ENCODE results near the gene ZNFX1.

ZNFX1 gene

DNA sequence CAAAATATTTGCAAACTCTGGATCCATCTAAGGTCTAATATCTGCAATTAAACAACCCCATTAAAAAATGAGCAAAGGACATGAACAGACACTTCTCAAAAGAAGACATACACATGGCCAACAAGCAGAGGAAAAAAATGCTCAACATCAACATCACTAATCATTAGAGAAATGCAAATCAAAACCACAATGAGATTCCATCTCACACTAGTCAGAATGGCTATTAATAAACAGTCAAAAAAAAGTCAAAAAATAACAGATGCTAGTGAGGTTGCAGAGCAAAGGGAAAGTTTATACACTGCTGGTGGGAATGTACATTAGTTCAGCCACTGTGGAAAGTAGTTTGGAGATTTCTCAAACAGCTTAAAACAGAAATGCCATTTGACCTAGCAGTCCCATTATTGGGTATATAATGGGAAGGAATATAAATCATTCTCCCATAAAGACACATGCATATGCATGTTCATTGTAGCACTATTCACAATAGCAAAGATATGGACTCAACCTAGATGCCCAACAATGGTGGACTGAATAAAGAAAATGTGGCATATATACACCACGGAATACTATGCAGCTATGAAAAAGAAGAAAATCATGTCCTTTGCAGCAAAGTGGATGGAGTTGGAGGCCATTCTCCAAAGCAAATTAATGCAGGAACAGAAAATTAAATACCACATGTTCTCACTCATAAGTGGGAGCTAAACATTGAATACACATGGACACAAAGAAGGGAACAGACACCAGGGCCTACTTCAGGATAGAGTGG, 9.1 kb downstream of the ZNFX1 start:
- Histone ChIP-seq H3K27me3 (ENCODE audit: control insufficient read depth in 1 of 2, insufficient read depth in 1 of 2, low read length in 2 of 2) (no peaks in the 10 kb centered on the region), H3K9me3 (ENCODE audit: control insufficient read depth, low read length) (no peaks in the 10 kb centered on the region), H3K27ac (ENCODE audit: low read length, poor library complexity, severe bottlenecking) (no peak overlapping the region), H3K9ac (ENCODE audit: low read length) (peak overlapping the region; percentile 51), H3K4ac (ENCODE audit: low read depth in 1 of 2, low read length in 2 of 2) (no peak overlapping the region), H3K4me1 (ENCODE audit: control insufficient read depth, insufficient read depth, low read depth, low read length) (peaks cover 1% of the 10 kb centered on the region), H3K23ac (ENCODE audit: low read length in 2 of 2) (no peak overlapping the region), H3K36me3 (ENCODE audit: control insufficient read depth in 1 of 2, insufficient read depth in 2 of 2, low read depth in 1 of 2, low read length in 2 of 2) (peaks cover 29 to 91% of the 10 kb centered on the region in 2 experiments), H2AK5ac (ENCODE audit: low read length, severe bottlenecking) (no peak overlapping the region), H4K8ac (ENCODE audit: low read length) (no peak overlapping the region), H2BK120ac (ENCODE audit: low read depth, low read length) (no peak overlapping the region), H2AFZ (ENCODE audit: low read depth, low read length) (no peak overlapping the region), H3K18ac (ENCODE audit: low read depth in 1 of 2, low read length in 2 of 2) (no peak overlapping the region), H3K4me3 (ENCODE audit: insufficient read depth in 1 of 2, low read depth in 1 of 2, low read length in 2 of 2) (peak overlapping the region in 1 of 2 experiments; percentile 59), H2BK5ac (ENCODE audit: low read depth, low read length, poor library complexity, severe bottlenecking) (no peak overlapping the region), H3K14ac (ENCODE audit: low read length in 2 of 2) (no peak overlapping the region), H3K4me2 (ENCODE audit: low read length, poor library complexity, severe bottlenecking) (no peak overlapping the region), H4K91ac (ENCODE audit: low read length) (no peak overlapping the region), H2BK15ac (ENCODE audit: low read depth, poor library complexity, severe bottlenecking) (no peak overlapping the region), H2BK12ac (ENCODE audit: low read length in 2 of 2) (no peak overlapping the region), H3K79me1 (replicated peaks; ENCODE audit: low read length, poor library complexity, severe bottlenecking) (peaks cover 19% of the 10 kb centered on the region)
- peak; percentile 92 for DNase-seq
- no CpG with 5 or more reads among the region's 1 CpG for WGBS

DNA sequence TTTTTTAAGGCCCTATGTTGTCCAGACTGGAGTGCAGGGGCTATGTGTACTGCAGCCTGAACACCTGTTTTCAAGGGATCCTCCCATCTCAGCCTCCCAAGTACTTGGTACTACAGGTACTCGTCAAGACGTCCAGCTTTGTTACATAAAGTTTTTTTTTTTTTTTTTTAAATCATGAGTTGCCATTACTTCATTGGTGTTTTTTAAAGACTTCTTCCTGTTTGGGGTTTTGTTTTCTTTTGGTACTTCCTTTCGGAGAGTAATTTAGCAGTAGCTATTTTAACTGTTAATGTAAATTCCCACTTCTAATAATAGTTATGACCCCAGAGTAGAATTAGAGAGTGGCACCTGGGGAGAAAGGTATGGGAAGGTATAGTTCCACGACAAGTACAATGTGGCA, 10.5 kb downstream of the ZNFX1 start:
- H2BK5ac ChIP-seq (ENCODE audit: low read depth, low read length, poor library complexity, severe bottlenecking), result no peak overlapping the region
- H4K8ac ChIP-seq (ENCODE audit: low read length), result no peak overlapping the region
- H2AFZ ChIP-seq (ENCODE audit: low read depth, low read length), result no peak overlapping the region
- H3K14ac ChIP-seq (ENCODE audit: low read length in 2 of 2), result no peak overlapping the region
- H3K36me3 ChIP-seq (ENCODE audit: control insufficient read depth in 1 of 2, insufficient read depth in 2 of 2, low read depth in 1 of 2, low read length in 2 of 2), result peaks cover 30 to 91% of the 10 kb centered on the region in 2 experiments
- WGBS, result 100% methylated on average over 1 of the region's 4 CpGs
- H2BK12ac ChIP-seq (ENCODE audit: low read length in 2 of 2), result no peak overlapping the region
- H4K91ac ChIP-seq (ENCODE audit: low read length), result no peak overlapping the region
- no peak overlapping the region for H3K4me3 ChIP-seq (ENCODE audit: insufficient read depth in 1 of 2, low read depth in 1 of 2, low read length in 2 of 2)
- H3K4ac ChIP-seq (ENCODE audit: low read depth in 1 of 2, low read length in 2 of 2), result no peak overlapping the region
- peaks cover 1% of the 10 kb centered on the region for H3K4me1 ChIP-seq (ENCODE audit: control insufficient read depth, insufficient read depth, low read depth, low read length)
- peaks cover 19% of the 10 kb centered on the region for H3K79me1 ChIP-seq (replicated peaks; ENCODE audit: low read length, poor library complexity, severe bottlenecking)
- H2BK15ac ChIP-seq (ENCODE audit: low read depth, poor library complexity, severe bottlenecking), result no peak overlapping the region
- no peak overlapping the region for H3K18ac ChIP-seq (ENCODE audit: low read depth in 1 of 2, low read length in 2 of 2)
- no peak overlapping the region for H3K4me2 ChIP-seq (ENCODE audit: low read length, poor library complexity, severe bottlenecking)
- H3K27me3 ChIP-seq (ENCODE audit: control insufficient read depth in 1 of 2, insufficient read depth in 1 of 2, low read length in 2 of 2), result no peaks in the 10 kb centered on the region
- H3K23ac ChIP-seq (ENCODE audit: low read length in 2 of 2), result no peak overlapping the region
- H3K9me3 ChIP-seq (ENCODE audit: control insufficient read depth, low read length), result no peaks in the 10 kb centered on the region
- no peak overlapping the region for H3K27ac ChIP-seq (ENCODE audit: low read length, poor library complexity, severe bottlenecking)
- H3K9ac ChIP-seq (ENCODE audit: low read length), result no peak overlapping the region
- no peak for DNase-seq
- H2AK5ac ChIP-seq (ENCODE audit: low read length, severe bottlenecking), result no peak overlapping the region
- no peak overlapping the region for H2BK120ac ChIP-seq (ENCODE audit: low read depth, low read length)

DNA sequence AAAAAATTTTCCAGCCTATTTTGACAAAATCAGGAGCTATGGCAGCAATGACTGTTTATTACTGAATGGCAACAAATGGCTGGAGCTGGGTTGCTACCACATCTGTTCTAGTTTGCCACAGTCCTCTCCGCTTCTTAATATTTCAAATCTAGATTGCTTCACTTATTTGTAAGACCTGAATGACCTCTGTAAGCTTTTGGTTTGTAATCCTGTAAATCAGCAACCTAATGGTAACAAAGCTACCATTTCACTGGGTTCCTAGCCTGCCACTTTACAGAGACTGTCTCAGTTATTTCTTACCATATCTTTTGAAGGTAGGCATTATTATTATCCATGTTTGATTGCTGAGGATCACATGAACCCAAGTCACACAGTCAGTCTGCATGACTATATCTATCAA, 15.4 kb downstream of the ZNFX1 start:
- no peak overlapping the region for H2AFZ ChIP-seq (ENCODE audit: low read depth, low read length)
- no peak overlapping the region for H2BK120ac ChIP-seq (ENCODE audit: low read depth, low read length)
- DNase-seq, result no peak
- H2BK5ac ChIP-seq (ENCODE audit: low read depth, low read length, poor library complexity, severe bottlenecking), result no peak overlapping the region
- H2AK5ac ChIP-seq (ENCODE audit: low read length, severe bottlenecking), result no peak overlapping the region
- no peak overlapping the region for H3K23ac ChIP-seq (ENCODE audit: low read length in 2 of 2)
- no peak overlapping the region for H2BK15ac ChIP-seq (ENCODE audit: low read depth, poor library complexity, severe bottlenecking)
- no peak overlapping the region for H3K4me2 ChIP-seq (ENCODE audit: low read length, poor library complexity, severe bottlenecking)
- WGBS, result no CpG with 5 or more reads among the region's 1 CpG
- no peak overlapping the region for H3K9ac ChIP-seq (ENCODE audit: low read length)
- peaks cover 1% of the 10 kb centered on the region for H3K4me1 ChIP-seq (ENCODE audit: control insufficient read depth, insufficient read depth, low read depth, low read length)
- H3K27ac ChIP-seq (ENCODE audit: low read length, poor library complexity, severe bottlenecking), result no peak overlapping the region
- no peaks in the 10 kb centered on the region for H3K27me3 ChIP-seq (ENCODE audit: control insufficient read depth in 1 of 2, insufficient read depth in 1 of 2, low read length in 2 of 2)
- no peak overlapping the region for H4K8ac ChIP-seq (ENCODE audit: low read length)
- H3K4me3 ChIP-seq (ENCODE audit: insufficient read depth in 1 of 2, low read depth in 1 of 2, low read length in 2 of 2), result no peak overlapping the region
- no peaks in the 10 kb centered on the region for H3K9me3 ChIP-seq (ENCODE audit: control insufficient read depth, low read length)
- no peak overlapping the region for H3K18ac ChIP-seq (ENCODE audit: low read depth in 1 of 2, low read length in 2 of 2)
- no peak overlapping the region for H2BK12ac ChIP-seq (ENCODE audit: low read length in 2 of 2)
- peaks cover 40 to 88% of the 10 kb centered on the region in 2 experiments for H3K36me3 ChIP-seq (ENCODE audit: control insufficient read depth in 1 of 2, insufficient read depth in 2 of 2, low read depth in 1 of 2, low read length in 2 of 2)
- no peak overlapping the region for H3K4ac ChIP-seq (ENCODE audit: low read depth in 1 of 2, low read length in 2 of 2)
- no peak overlapping the region for H3K14ac ChIP-seq (ENCODE audit: low read length in 2 of 2)
- H4K91ac ChIP-seq (ENCODE audit: low read length), result no peak overlapping the region
- peaks cover 23% of the 10 kb centered on the region for H3K79me1 ChIP-seq (replicated peaks; ENCODE audit: low read length, poor library complexity, severe bottlenecking)

DNA sequence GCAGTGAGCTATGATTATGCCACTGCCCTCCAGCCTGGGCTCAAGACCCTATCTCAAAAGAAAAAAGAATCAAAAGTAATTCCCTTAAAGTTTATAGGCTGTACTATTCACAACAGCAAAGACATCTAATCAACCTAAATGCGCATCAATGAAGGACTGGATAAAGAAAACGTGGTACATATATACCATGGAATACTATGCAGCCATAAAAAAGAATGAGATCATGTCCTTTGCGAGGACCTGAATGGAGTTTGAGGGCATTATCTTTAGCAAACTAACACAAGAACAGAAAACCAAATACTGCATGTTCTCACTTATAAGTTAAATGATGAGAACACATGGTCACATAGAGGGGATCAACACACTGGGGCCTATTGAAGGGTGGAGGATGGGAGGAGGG, 16.7 kb downstream of the ZNFX1 start:
- Histone ChIP-seq H2AFZ (ENCODE audit: low read depth, low read length) (no peak overlapping the region), H3K14ac (ENCODE audit: low read length in 2 of 2) (no peak overlapping the region)

More for the DNA sequence above, 16.7 kb downstream of the ZNFX1 start:
- peaks cover 30% of the 10 kb centered on the region for H3K79me1 ChIP-seq (replicated peaks; ENCODE audit: low read length, poor library complexity, severe bottlenecking)
- peaks cover 1% of the 10 kb centered on the region for H3K4me1 ChIP-seq (ENCODE audit: control insufficient read depth, insufficient read depth, low read depth, low read length)
- H2BK120ac ChIP-seq (ENCODE audit: low read depth, low read length), result no peak overlapping the region
- no peak overlapping the region for H3K4me3 ChIP-seq (ENCODE audit: insufficient read depth in 1 of 2, low read depth in 1 of 2, low read length in 2 of 2)
- H2BK12ac ChIP-seq (ENCODE audit: low read length in 2 of 2), result no peak overlapping the region
- DNase-seq, result no peak
- no peak overlapping the region for H4K91ac ChIP-seq (ENCODE audit: low read length)
- H2BK5ac ChIP-seq (ENCODE audit: low read depth, low read length, poor library complexity, severe bottlenecking), result no peak overlapping the region
- H3K27ac ChIP-seq (ENCODE audit: low read length, poor library complexity, severe bottlenecking), result no peak overlapping the region
- H3K4me2 ChIP-seq (ENCODE audit: low read length, poor library complexity, severe bottlenecking), result no peak overlapping the region
- no peak overlapping the region for H3K18ac ChIP-seq (ENCODE audit: low read depth in 1 of 2, low read length in 2 of 2)
- no peak overlapping the region for H2BK15ac ChIP-seq (ENCODE audit: low read depth, poor library complexity, severe bottlenecking)
- peaks cover 47 to 93% of the 10 kb centered on the region in 2 experiments for H3K36me3 ChIP-seq (ENCODE audit: control insufficient read depth in 1 of 2, insufficient read depth in 2 of 2, low read depth in 1 of 2, low read length in 2 of 2)
- H3K27me3 ChIP-seq (ENCODE audit: control insufficient read depth in 1 of 2, insufficient read depth in 1 of 2, low read length in 2 of 2), result no peaks in the 10 kb centered on the region
- H3K9ac ChIP-seq (ENCODE audit: low read length), result no peak overlapping the region
- no peak overlapping the region for H3K23ac ChIP-seq (ENCODE audit: low read length in 2 of 2)
- H3K9me3 ChIP-seq (ENCODE audit: control insufficient read depth, low read length), result no peaks in the 10 kb centered on the region
- H3K4ac ChIP-seq (ENCODE audit: low read depth in 1 of 2, low read length in 2 of 2), result no peak overlapping the region
- H2AK5ac ChIP-seq (ENCODE audit: low read length, severe bottlenecking), result no peak overlapping the region
- 100% methylated on average over 3 of the region's 3 CpGs for WGBS
- no peak overlapping the region for H4K8ac ChIP-seq (ENCODE audit: low read length)

Data from mesenchymal stem cell (in vitro differentiated cells and primary cell).